ENCODE measurements around the gene SLC26A6. TPM values are rescaled to one million over a fixed set of nuclear protein-coding genes. Genes with fewer than 3 reads are reported as not detected.

Gene SLC26A6
- total RNA-seq, 3 donors from 2014 or later = 12.6 to 21.6 (median 16.0) TPM

DNA sequence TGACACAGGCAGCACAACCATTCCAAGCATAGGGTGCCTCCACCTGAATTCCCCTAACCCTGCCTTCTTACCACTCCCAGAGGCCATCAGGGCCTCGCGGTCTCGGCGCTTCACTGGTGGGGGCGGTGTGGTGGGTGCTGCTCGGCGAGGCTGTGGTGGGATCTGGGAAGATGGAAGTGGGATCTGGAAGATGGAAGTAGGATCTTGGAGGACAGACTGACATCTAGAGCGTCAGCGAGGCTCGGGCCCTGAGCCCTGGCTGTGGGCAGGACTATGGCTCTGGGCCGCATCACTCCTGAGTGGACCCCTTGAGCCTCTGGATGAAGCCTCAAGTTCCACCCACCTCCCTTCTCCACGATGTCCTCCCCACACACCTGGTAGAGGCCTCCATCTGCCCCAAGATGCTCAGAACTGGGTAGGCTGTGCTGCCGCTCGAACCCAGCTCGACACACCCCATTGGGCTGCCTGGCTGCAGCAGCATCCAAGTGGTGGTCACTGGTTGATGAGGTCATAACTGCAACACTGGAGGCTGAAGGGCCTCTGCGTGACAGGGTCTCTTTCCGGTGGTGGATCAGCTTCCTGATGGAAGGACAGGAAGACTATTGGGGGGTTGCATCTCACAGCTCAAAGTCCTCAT, 46.8 kb upstream of the SLC26A6 start:
- no peak overlapping the region for H3K27ac ChIP-seq
- DNase-seq (ENCODE audit: low spot score in 2 of 2) = no peak
- H3K9me3 ChIP-seq = no peaks in the 10 kb centered on the region
- no peaks in the 10 kb centered on the region for H3K27me3 ChIP-seq
- no peak overlapping the region for H3K4me3 ChIP-seq
- peaks cover 5 to 18% of the 10 kb centered on the region in 2 donors for H3K4me1 ChIP-seq
- intact Hi-C loops (cut with DNase I; ENCODE audit: low total_unique reads) = no loop called here
- TF ChIP-seq POLR2A (IDR thresholded peaks at IDR 0.05) (no peak), POLR2AphosphoS5 (IDR thresholded peaks at IDR 0.05) (no peak)
- TF ChIP-seq, protein P1, sequence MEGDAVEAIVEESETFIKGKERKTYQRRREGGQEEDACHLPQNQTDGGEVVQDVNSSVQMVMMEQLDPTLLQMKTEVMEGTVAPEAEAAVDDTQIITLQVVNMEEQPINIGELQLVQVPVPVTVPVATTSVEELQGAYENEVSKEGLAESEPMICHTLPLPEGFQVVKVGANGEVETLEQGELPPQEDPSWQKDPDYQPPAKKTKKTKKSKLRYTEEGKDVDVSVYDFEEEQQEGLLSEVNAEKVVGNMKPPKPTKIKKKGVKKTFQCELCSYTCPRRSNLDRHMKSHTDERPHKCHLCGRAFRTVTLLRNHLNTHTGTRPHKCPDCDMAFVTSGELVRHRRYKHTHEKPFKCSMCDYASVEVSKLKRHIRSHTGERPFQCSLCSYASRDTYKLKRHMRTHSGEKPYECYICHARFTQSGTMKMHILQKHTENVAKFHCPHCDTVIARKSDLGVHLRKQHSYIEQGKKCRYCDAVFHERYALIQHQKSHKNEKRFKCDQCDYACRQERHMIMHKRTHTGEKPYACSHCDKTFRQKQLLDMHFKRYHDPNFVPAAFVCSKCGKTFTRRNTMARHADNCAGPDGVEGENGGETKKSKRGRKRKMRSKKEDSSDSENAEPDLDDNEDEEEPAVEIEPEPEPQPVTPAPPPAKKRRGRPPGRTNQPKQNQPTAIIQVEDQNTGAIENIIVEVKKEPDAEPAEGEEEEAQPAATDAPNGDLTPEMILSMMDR (IDR thresholded peaks at IDR 0.05) = no peak
- no peaks in the 10 kb centered on the region for H3K36me3 ChIP-seq

DNA sequence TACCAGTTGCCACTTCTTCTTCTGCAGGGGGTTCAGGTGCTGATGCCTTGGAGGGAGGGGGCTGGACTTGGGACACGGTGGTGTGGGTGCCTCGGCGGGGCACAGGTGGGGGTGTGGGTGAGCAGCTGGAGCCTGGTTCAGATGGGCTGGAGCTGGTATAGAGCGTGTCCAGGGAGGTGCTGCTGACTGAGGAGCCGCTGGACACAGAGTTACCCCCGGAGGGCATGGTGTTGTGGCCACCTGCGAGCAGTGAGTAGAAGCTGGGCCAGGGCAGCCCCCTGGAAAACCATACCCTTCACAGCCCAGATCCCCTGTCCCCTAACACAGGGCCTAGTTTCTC, 46.2 kb upstream of the SLC26A6 start:
- peaks cover 5 to 17% of the 10 kb centered on the region in 2 donors for H3K4me1 ChIP-seq
- H3K4me3 ChIP-seq = no peak overlapping the region
- no peaks in the 10 kb centered on the region for H3K27me3 ChIP-seq
- DNase-seq (ENCODE audit: low spot score in 2 of 2) = no peak
- no peaks in the 10 kb centered on the region for H3K36me3 ChIP-seq
- no peaks in the 10 kb centered on the region for H3K9me3 ChIP-seq
- TF ChIP-seq POLR2A (IDR thresholded peaks at IDR 0.05) (no peak), POLR2AphosphoS5 (IDR thresholded peaks at IDR 0.05) (no peak)
- TF ChIP-seq, protein P1 (IDR thresholded peaks at IDR 0.05) = no peak
- no peak overlapping the region for H3K27ac ChIP-seq
- intact Hi-C loops (cut with DNase I; ENCODE audit: low total_unique reads) = no loop called here

DNA sequence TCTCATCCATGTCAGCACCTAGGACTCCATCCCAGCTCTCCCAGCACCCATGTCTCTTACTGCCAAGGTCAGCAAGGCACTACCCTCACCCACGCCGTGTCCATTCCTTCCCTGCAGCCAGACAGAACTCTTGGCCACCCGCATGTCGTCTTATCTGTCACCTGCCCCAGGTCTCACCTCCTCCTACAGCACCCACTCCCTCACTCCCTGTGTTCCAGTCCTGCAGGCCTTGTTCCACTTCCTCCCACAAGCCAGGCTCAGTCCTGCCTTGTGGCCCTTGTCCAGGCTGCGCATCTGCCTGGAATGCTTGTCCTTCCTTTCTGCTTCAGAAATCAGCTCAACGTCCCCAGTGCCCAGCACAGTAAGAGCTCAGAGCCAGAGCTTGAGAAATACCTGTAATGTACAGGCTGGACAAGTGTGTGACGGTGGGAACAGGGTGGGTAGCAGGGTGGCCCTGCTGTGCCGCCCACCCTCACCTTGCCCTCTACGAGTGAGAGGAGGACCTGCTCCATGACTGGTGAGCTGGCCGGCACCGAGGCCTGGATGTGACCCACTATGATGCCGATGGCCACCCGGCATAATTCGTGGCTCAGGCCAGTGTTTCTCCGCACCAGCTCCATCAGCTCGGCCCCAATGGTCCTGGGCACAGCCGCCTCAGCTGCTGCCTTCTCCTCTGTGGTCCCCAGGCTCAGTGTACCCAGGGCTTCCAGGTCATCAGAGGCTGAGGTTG, 45.7 kb upstream of the SLC26A6 start:
- no peaks in the 10 kb centered on the region for H3K27me3 ChIP-seq
- no peak overlapping the region for H3K4me3 ChIP-seq
- H3K27ac ChIP-seq = no peak overlapping the region
- no peaks in the 10 kb centered on the region for H3K9me3 ChIP-seq
- H3K4me1 ChIP-seq = peaks cover 5 to 12% of the 10 kb centered on the region in 2 donors
- H3K36me3 ChIP-seq = no peaks in the 10 kb centered on the region
- intact Hi-C loops (cut with DNase I; ENCODE audit: low total_unique reads) = no loop called here
- no peak for TF ChIP-seq POLR2A (IDR thresholded peaks at IDR 0.05)
- TF ChIP-seq, protein P1 (IDR thresholded peaks at IDR 0.05) = no peak
- no peak for TF ChIP-seq POLR2AphosphoS5 (IDR thresholded peaks at IDR 0.05)
- DNase-seq (ENCODE audit: low spot score in 2 of 2) = no peak

DNA sequence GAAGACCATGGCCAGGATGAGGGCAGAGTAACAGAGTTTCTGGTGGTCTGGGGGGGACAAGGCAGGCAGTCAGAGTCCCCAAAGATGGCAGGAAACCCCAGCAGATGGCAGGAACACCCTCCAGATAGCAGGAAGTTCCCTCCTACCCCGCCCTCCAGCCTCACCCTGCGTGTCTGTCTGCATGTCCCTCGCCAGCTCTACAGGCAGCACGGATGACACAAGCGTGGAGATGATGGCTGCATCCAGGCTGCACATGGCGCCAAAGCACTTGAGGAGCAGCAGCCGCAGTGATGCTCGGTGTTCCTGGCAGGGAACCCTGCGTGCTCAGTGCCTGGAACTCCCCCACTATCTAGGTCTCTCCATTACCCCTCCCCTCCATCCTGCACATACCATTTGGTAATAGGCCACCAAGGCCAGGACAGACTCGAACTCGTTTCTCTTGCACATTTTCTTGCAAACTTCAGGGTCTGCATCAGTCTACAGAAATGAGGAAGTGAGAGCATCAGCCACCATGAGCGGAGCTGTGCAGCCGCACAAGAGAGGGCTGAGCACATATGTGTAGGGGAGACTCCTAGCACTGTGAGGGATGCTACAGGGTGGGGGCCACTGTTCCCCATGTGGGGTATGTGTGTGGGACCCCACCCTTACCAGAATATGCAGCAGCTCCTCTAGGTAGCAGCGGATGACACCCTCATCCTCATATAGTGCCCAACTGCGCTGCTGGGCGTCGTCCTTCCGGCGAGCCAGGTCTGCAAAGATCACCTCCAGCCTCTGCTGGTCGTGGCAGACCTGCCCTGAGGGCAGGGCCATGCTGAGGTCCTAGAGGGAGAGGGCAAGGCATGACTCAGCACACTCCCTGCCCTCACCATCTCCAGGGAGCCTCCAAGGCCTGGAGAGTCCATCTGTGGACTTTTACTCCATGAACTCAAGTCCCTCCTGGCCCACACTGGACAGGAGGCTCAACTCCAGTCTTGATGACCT, 44.4 kb upstream of the SLC26A6 start:
- H3K36me3 ChIP-seq = no peaks in the 10 kb centered on the region
- no peak for DNase-seq (ENCODE audit: low spot score in 2 of 2)
- H3K4me3 ChIP-seq = no peak overlapping the region
- H3K4me1 ChIP-seq = peaks cover 5 to 11% of the 10 kb centered on the region in 2 donors
- intact Hi-C loops (cut with DNase I; ENCODE audit: low total_unique reads) = no loop called here
- no peaks in the 10 kb centered on the region for H3K9me3 ChIP-seq
- no peaks in the 10 kb centered on the region for H3K27me3 ChIP-seq
- no peak overlapping the region for H3K27ac ChIP-seq
- TF ChIP-seq, protein P1 (IDR thresholded peaks at IDR 0.05) = no peak
- TF ChIP-seq POLR2AphosphoS5 (IDR thresholded peaks at IDR 0.05) = no peak
- TF ChIP-seq POLR2A (IDR thresholded peaks at IDR 0.05) = no peak
